ENCODE results near the gene TMEM86A.

The TMEM86A gene

GRCh38 chr11:18752502-18752901, 53.9 kb downstream of the TMEM86A start:
- no peaks in the 10 kb centered on the region for H3K9me3 ChIP-seq (ENCODE audit: control insufficient read depth in 2 of 2, low read length in 2 of 2)
- no peaks in the 10 kb centered on the region for H3K36me3 ChIP-seq (ENCODE audit: control insufficient read depth in 2 of 2, insufficient read depth in 2 of 2, low read length in 2 of 2)
- no peaks in the 10 kb centered on the region for H3K4me1 ChIP-seq (ENCODE audit: control insufficient read depth in 2 of 2, insufficient read depth in 2 of 2, low read length in 2 of 2)
- H3K4me3 ChIP-seq (ENCODE audit: low read length in 2 of 2) = no peak overlapping the region
- H3K9ac ChIP-seq (ENCODE audit: low read depth in 1 of 2, low read length in 2 of 2) = no peak overlapping the region
- no peaks in the 10 kb centered on the region for H3K27me3 ChIP-seq (ENCODE audit: control insufficient read depth in 2 of 2, insufficient read depth in 2 of 2, low read length in 2 of 2)
- no peak overlapping the region for H3K27ac ChIP-seq (ENCODE audit: low read depth in 2 of 2, low read length in 2 of 2)

GRCh38 chr11:18754308-18754707, 55.7 kb downstream of the TMEM86A start:
- no peak overlapping the region for H3K4me3 ChIP-seq (ENCODE audit: low read length in 2 of 2)
- no peak overlapping the region for H3K27ac ChIP-seq (ENCODE audit: low read depth in 2 of 2, low read length in 2 of 2)
- no peak overlapping the region for H3K9ac ChIP-seq (ENCODE audit: low read depth in 1 of 2, low read length in 2 of 2)
- H3K27me3 ChIP-seq (ENCODE audit: control insufficient read depth in 2 of 2, insufficient read depth in 2 of 2, low read length in 2 of 2) = no peaks in the 10 kb centered on the region
- H3K4me1 ChIP-seq (ENCODE audit: control insufficient read depth in 2 of 2, insufficient read depth in 2 of 2, low read length in 2 of 2) = no peaks in the 10 kb centered on the region
- no peaks in the 10 kb centered on the region for H3K36me3 ChIP-seq (ENCODE audit: control insufficient read depth in 2 of 2, insufficient read depth in 2 of 2, low read length in 2 of 2)
- H3K9me3 ChIP-seq (ENCODE audit: control insufficient read depth in 2 of 2, low read length in 2 of 2) = no peaks in the 10 kb centered on the region

Measured in mucosa of rectum (tissue), 2 donors.